Adrenal gland (tissue), 5 donors: ENCODE data around the gene RHEB.

Experiments
- POLR2A ChIP-seq, 2 donors: fragments of 450-650 bp; IDR thresholded peaks; one replicate each; pipeline ENCODE4 v1.6.1; 2017; ENCODE audit warnings: antibody characterized with exemption in 2 of 2, mild to moderate bottlenecking in 2 of 2, moderate library complexity in 1 of 2
- TF ChIP-seq, protein P1 (sequence below), 6 experiments: fragments of 450-650 bp in 4 of 6; fragments of 200-600 bp in 2 of 6; sonication (generic) in 1 of 6; IDR thresholded peaks; 1 replicate in 5 of 6; 2 replicates in 1 of 6; pipeline versions ENCODE4 v1.5.1 to v1.8.0; 2016 to 2021; ENCODE audit warnings: antibody characterized with exemption in 6 of 6, mild to moderate bottlenecking in 2 of 6, moderate library complexity in 1 of 6
- donor health status: DM: no; HTN: no; CAD: no.

DNA sequence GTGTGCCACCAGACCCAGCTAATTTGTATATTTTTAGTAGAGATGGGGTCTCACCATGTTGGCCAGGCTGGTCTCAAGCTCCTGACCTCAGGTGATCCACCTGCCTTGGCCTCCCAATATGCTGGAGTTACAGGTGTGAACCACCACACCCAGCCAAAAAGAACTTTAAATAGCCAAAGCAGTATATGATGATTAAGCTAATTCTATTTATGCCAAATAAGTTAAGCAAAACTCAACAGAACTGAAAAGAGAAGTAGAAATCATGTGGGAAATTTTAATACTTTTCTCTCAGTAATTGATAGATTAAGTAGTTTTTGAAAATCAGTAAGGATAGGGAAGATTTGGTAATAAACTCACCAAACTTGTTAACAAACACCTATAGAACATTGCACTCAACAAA is 24.5 kb upstream of the RHEB start:
- TF ChIP-seq, protein P1, sequence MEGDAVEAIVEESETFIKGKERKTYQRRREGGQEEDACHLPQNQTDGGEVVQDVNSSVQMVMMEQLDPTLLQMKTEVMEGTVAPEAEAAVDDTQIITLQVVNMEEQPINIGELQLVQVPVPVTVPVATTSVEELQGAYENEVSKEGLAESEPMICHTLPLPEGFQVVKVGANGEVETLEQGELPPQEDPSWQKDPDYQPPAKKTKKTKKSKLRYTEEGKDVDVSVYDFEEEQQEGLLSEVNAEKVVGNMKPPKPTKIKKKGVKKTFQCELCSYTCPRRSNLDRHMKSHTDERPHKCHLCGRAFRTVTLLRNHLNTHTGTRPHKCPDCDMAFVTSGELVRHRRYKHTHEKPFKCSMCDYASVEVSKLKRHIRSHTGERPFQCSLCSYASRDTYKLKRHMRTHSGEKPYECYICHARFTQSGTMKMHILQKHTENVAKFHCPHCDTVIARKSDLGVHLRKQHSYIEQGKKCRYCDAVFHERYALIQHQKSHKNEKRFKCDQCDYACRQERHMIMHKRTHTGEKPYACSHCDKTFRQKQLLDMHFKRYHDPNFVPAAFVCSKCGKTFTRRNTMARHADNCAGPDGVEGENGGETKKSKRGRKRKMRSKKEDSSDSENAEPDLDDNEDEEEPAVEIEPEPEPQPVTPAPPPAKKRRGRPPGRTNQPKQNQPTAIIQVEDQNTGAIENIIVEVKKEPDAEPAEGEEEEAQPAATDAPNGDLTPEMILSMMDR (IDR thresholded peaks at IDR 0.05) = no peak
- TF ChIP-seq POLR2A (IDR thresholded peaks at IDR 0.05) = no peak
